LNCaP clone FGC (cell line): Measurements from ENCODE around the gene NKX1-1.

ENCODE experiments used
- DNase-seq: peaks from one replicate; pipeline ENCODE4 v3.0.0-alpha.2; 2011; ENCODE audit warnings: low read depth
- H3K4me3 ChIP-seq: 2 replicates; pipeline ENCODE4 v1.5.1; 2011; ENCODE audit warnings: mild to moderate bottlenecking, low read depth, low read length, control low read depth
- CTCF ChIP-seq: IDR thresholded peaks from 2 replicates; pipeline ENCODE4 v1.5.1; 2012; ENCODE audit warnings: mild to moderate bottlenecking; ENCODE audit not compliant: control insufficient read depth, insufficient read depth; ENCODE audit errors: extremely low read depth

The NKX1-1 gene

DNA sequence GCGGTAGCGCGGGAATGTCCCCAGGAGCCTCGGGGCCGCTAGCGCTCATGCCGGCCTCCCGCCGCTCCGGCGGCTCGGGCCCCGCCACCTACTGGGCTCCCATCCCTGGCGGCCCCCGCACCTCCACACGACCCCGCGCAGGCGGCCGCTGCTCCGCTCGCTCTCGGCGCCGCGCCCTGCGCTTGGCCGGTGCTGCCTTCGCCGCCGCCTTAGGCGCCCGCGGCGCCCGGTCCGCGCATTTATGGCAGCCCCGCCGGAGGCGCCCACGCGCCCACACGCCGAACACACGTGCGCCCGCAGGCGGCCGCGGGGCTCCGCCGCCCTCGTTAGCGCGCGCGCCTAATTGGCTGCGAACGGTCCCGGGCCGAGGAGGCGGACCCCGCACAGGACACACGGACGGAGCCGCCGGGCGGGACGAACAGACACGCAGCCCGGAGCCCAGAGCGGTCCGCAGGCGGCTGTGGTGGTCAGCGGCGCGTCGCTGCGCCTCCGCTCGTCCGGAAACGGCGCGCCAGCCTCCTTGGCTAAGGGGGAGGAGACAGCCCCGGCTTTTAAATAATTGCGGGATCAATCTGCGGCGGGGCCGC lies at the start of gene NKX1-1:
NKX1-1 (minus strand) TSS at position 49 of the 587 bp plus-strand sequence; CDS start at position 49, 0 bp downstream.
- no peak for DNase-seq
- no peak within 1 kb of the TSS for H3K4me3 ChIP-seq
- TF ChIP-seq CTCF = no peak

GRCh38 chr4:1453731-1454130 lies 47.5 kb upstream of the NKX1-1 start:
- no peak overlapping the region for H3K4me3 ChIP-seq
- DNase-seq = no peak
- TF ChIP-seq CTCF = no peak

GRCh38 chr4:1452431-1453051 lies 46.3 kb upstream of the NKX1-1 start:
- H3K4me3 ChIP-seq = no peak overlapping the region
- DNase-seq = no peak
- no peak for TF ChIP-seq CTCF

- TF ChIP-seq CTCF = no peak
- DNase-seq = no peak
- no peak overlapping the region for H3K4me3 ChIP-seq
These were observed 45.5 kb upstream of the NKX1-1 start for GRCh38 chr4:1451752-1452122.

DNA sequence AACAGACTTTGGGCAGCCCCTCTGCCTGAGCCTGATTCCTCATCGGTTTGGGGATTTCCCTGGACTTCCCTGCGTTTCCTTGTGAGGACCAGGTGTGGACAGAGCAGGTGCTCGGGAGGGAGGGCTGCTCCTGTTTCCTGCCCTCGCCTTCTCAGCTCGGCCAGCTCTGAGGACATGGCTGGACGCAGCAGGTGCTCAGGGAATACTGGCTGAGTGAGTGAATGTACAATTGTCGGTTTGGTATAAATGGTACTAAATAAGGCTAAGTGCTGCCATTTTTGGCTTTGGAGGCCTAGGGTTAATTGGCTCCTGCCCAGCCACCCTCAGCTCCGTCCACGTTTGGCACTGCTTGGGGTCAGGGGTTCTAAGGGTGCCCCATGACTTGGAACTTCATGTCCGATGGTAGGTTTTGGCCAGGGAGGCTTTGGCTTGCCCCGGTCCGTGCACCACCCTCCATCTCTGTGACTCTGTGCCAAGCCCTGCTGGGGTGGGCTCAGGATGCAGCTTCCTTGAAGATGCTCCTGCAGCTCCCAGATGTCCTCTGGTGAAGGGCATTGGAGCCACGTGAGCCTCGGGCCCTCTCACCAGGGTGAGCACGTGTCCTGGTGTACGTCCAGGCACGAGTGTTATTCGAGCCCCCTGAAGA lies 45.0 kb upstream of the NKX1-1 start:
- H3K4me3 ChIP-seq = no peak overlapping the region
- no peak for TF ChIP-seq CTCF
- no peak for DNase-seq

DNA sequence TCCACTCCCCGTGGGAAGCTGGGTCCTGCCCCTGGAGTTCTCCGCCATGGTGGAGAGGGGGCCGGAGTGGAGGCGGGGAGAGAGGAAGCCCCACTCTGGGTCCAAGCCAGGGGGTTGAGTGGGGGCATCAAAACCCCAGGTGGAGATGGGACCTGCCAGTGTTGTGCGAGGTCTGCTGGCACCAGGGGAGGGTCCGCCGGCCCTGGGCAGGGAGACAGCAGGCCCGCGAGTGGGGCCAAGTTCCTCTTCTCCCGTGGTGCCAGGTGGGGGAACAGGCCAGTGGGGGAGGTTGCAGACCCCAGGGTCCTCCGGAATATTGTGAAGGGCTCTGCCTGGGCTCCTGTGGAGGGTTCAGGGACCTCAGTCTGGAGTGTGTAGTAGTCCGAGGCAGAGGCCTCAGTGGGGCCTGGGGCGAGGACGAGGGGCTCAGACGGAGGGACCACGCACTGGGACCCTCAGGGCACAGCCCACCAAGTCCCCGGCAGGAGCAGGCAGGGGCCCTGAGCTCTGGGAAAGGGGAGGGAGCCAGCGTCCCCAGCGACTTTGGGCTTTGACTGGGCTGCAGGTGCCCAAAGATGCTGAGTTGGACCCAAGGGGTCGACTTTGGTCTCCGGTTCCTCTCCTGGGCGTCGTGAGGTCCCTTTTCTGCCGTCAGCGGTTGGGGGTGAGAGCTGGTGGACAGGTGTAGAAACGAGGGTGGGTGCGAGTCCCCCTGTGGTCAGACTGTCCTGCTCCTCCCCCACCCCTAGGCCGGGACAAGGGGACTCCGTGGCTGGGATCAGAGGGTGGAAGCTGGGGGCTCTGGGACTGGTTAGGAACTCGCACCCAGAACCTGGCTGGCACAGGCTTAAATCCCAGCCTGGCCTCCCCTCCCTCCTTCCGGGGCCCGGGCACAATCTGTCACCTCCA lies 43.8 kb upstream of the NKX1-1 start:
- H3K4me3 ChIP-seq = no peak overlapping the region
- no peak for TF ChIP-seq CTCF
- DNase-seq = no peak
